ENCODE results near the gene LSR.
"Not testable (repeated sequence)": the region's sequence is repeated elsewhere in the genome, so short reads cannot be mapped to it uniquely, and the experiment has no call there.

LSR gene

GRCh38 chr19:35220315-35220921 lies 28.4 kb upstream of the LSR start:
- Histone ChIP-seq H3K27ac (ENCODE audit: low read depth, low read length, severe bottlenecking) (no peak overlapping the region), H3K9me3 (ENCODE audit: control insufficient read depth, low read length) (peaks cover 14% of the 10 kb centered on the region), H3K4me3 (ENCODE audit: extremely low read depth, insufficient read depth, low read length, poor library complexity, severe bottlenecking) (no peak overlapping the region), H3K36me3 (ENCODE audit: control insufficient read depth, insufficient read depth, low read length) (no peaks in the 10 kb centered on the region), H3K4me1 (ENCODE audit: control insufficient read depth, insufficient read depth, low read length, poor library complexity, severe bottlenecking) (no peaks in the 10 kb centered on the region)
- 50 to 67% methylated on average over 2 of the region's 3 CpGs for WGBS, 2 experiments (ENCODE audit: insufficient coverage in 2 of 2)

- 97% methylated on average over 2 to 3 of the region's 4 CpGs for WGBS, 2 experiments (ENCODE audit: insufficient coverage in 2 of 2)
- H3K36me3 ChIP-seq (ENCODE audit: control insufficient read depth, insufficient read depth, low read length); H3K27ac ChIP-seq (ENCODE audit: low read depth, low read length, severe bottlenecking); H3K4me3 ChIP-seq (ENCODE audit: extremely low read depth, insufficient read depth, low read length, poor library complexity, severe bottlenecking); H3K4me1 ChIP-seq (ENCODE audit: control insufficient read depth, insufficient read depth, low read length, poor library complexity, severe bottlenecking): not testable (repeated sequence)
- H3K9me3 ChIP-seq (ENCODE audit: control insufficient read depth, low read length) = peaks cover 14% of the 10 kb centered on the region
Measured at GRCh38 chr19:35220973-35221590, 27.7 kb upstream of the LSR start.

GRCh38 chr19:35222373-35223015 lies 26.3 kb upstream of the LSR start:
- H3K36me3 ChIP-seq (ENCODE audit: control insufficient read depth, insufficient read depth, low read length) = no peaks in the 10 kb centered on the region
- H3K27ac ChIP-seq (ENCODE audit: low read depth, low read length, severe bottlenecking) = no peak overlapping the region
- no peak overlapping the region for H3K4me3 ChIP-seq (ENCODE audit: extremely low read depth, insufficient read depth, low read length, poor library complexity, severe bottlenecking)
- H3K4me1 ChIP-seq (ENCODE audit: control insufficient read depth, insufficient read depth, low read length, poor library complexity, severe bottlenecking) = no peaks in the 10 kb centered on the region
- H3K9me3 ChIP-seq (ENCODE audit: control insufficient read depth, low read length) = peaks cover 14% of the 10 kb centered on the region
- 79 to 90% methylated on average over 7 of the region's 7 CpGs for WGBS, 2 experiments (ENCODE audit: insufficient coverage in 2 of 2)

- Histone ChIP-seq H3K4me3 (ENCODE audit: extremely low read depth, insufficient read depth, low read length, poor library complexity, severe bottlenecking) (no peak overlapping the region), H3K27ac (ENCODE audit: low read depth, low read length, severe bottlenecking) (no peak overlapping the region), H3K36me3 (ENCODE audit: control insufficient read depth, insufficient read depth, low read length) (no peaks in the 10 kb centered on the region), H3K4me1 (ENCODE audit: control insufficient read depth, insufficient read depth, low read length, poor library complexity, severe bottlenecking) (no peaks in the 10 kb centered on the region), H3K9me3 (ENCODE audit: control insufficient read depth, low read length) (peaks cover 14% of the 10 kb centered on the region)
- 65 to 94% methylated on average over 2 to 5 of the region's 6 CpGs for WGBS, 2 experiments (ENCODE audit: insufficient coverage in 2 of 2)
Measured at GRCh38 chr19:35223084-35223790, 25.6 kb upstream of the LSR start.

- no peak overlapping the region for H3K4me3 ChIP-seq (ENCODE audit: extremely low read depth, insufficient read depth, low read length, poor library complexity, severe bottlenecking)
- no peaks in the 10 kb centered on the region for H3K4me1 ChIP-seq (ENCODE audit: control insufficient read depth, insufficient read depth, low read length, poor library complexity, severe bottlenecking)
- no peaks in the 10 kb centered on the region for H3K36me3 ChIP-seq (ENCODE audit: control insufficient read depth, insufficient read depth, low read length)
- H3K9me3 ChIP-seq (ENCODE audit: control insufficient read depth, low read length) = peaks cover 14% of the 10 kb centered on the region
- no peak overlapping the region for H3K27ac ChIP-seq (ENCODE audit: low read depth, low read length, severe bottlenecking)
- WGBS, 2 experiments (ENCODE audit: insufficient coverage in 2 of 2) = 73 to 93% methylated on average over 2 of the region's 4 CpGs
Measured at GRCh38 chr19:35223862-35224505, 24.8 kb upstream of the LSR start.

GRCh38 chr19:35224681-35225571 lies 23.9 kb upstream of the LSR start:
- Histone ChIP-seq H3K4me3 (ENCODE audit: extremely low read depth, insufficient read depth, low read length, poor library complexity, severe bottlenecking) (no peak overlapping the region), H3K27ac (ENCODE audit: low read depth, low read length, severe bottlenecking) (no peak overlapping the region), H3K36me3 (ENCODE audit: control insufficient read depth, insufficient read depth, low read length) (no peaks in the 10 kb centered on the region), H3K9me3 (ENCODE audit: control insufficient read depth, low read length) (peaks cover 5% of the 10 kb centered on the region), H3K4me1 (ENCODE audit: control insufficient read depth, insufficient read depth, low read length, poor library complexity, severe bottlenecking) (no peaks in the 10 kb centered on the region)
- WGBS, 2 experiments (ENCODE audit: insufficient coverage in 2 of 2) = 84% methylated on average over 27 to 36 of the region's 41 CpGs

- H3K4me3 ChIP-seq (ENCODE audit: extremely low read depth, insufficient read depth, low read length, poor library complexity, severe bottlenecking) = no peak overlapping the region
- no peak overlapping the region for H3K27ac ChIP-seq (ENCODE audit: low read depth, low read length, severe bottlenecking)
- H3K9me3 ChIP-seq (ENCODE audit: control insufficient read depth, low read length) = peaks cover 4% of the 10 kb centered on the region
- H3K36me3 ChIP-seq (ENCODE audit: control insufficient read depth, insufficient read depth, low read length) = no peaks in the 10 kb centered on the region
- H3K4me1 ChIP-seq (ENCODE audit: control insufficient read depth, insufficient read depth, low read length, poor library complexity, severe bottlenecking) = no peaks in the 10 kb centered on the region
- WGBS, 2 experiments (ENCODE audit: insufficient coverage in 2 of 2) = 92 to 96% methylated on average over 5 to 6 of the region's 6 CpGs
Measured at GRCh38 chr19:35225951-35226350, 22.9 kb upstream of the LSR start.

GRCh38 chr19:35226748-35227147 lies 22.1 kb upstream of the LSR start:
- WGBS, 2 experiments (ENCODE audit: insufficient coverage in 2 of 2) = 87 to 93% methylated on average over 4 to 5 of the region's 5 CpGs
- Histone ChIP-seq H3K36me3 (ENCODE audit: control insufficient read depth, insufficient read depth, low read length) (no peaks in the 10 kb centered on the region), H3K27ac (ENCODE audit: low read depth, low read length, severe bottlenecking) (no peak overlapping the region), H3K4me3 (ENCODE audit: extremely low read depth, insufficient read depth, low read length, poor library complexity, severe bottlenecking) (no peak overlapping the region), H3K4me1 (ENCODE audit: control insufficient read depth, insufficient read depth, low read length, poor library complexity, severe bottlenecking) (no peaks in the 10 kb centered on the region), H3K9me3 (ENCODE audit: control insufficient read depth, low read length) (peaks cover 4% of the 10 kb centered on the region)

- no peaks in the 10 kb centered on the region for H3K36me3 ChIP-seq (ENCODE audit: control insufficient read depth, insufficient read depth, low read length)
- H3K9me3 ChIP-seq (ENCODE audit: control insufficient read depth, low read length) = no peaks in the 10 kb centered on the region
- H3K27ac ChIP-seq (ENCODE audit: low read depth, low read length, severe bottlenecking) = no peak within 1 kb of the TSS
- H3K4me1 ChIP-seq (ENCODE audit: control insufficient read depth, insufficient read depth, low read length, poor library complexity, severe bottlenecking) = no peaks in the 10 kb centered on the region
- WGBS, 2 experiments (ENCODE audit: insufficient coverage in 2 of 2) = 89 to 91% methylated on average over 12 of the region's 14 CpGs
- H3K4me3 ChIP-seq (ENCODE audit: extremely low read depth, insufficient read depth, low read length, poor library complexity, severe bottlenecking) = no peak within 1 kb of the TSS
Measured at GRCh38 chr19:35228177-35228930, 20.4 kb upstream of the LSR start, which contains the start of gene FAM187B. TSS of gene FAM187B (minus strand) at chr19:35228739. CDS start at chr19:35228680, 59 bp downstream.

Data from mesodermal cell (in vitro differentiated cells).